Measurements from ENCODE around the gene ZDHHC19.
A peak's percentile ranks its signal among the peaks of the same experiment; 100 is the strongest.
"Not testable (repeated sequence)": the region's sequence is repeated elsewhere in the genome, so short reads cannot be mapped to it uniquely, and the experiment has no call there.

The ZDHHC19 gene

DNA sequence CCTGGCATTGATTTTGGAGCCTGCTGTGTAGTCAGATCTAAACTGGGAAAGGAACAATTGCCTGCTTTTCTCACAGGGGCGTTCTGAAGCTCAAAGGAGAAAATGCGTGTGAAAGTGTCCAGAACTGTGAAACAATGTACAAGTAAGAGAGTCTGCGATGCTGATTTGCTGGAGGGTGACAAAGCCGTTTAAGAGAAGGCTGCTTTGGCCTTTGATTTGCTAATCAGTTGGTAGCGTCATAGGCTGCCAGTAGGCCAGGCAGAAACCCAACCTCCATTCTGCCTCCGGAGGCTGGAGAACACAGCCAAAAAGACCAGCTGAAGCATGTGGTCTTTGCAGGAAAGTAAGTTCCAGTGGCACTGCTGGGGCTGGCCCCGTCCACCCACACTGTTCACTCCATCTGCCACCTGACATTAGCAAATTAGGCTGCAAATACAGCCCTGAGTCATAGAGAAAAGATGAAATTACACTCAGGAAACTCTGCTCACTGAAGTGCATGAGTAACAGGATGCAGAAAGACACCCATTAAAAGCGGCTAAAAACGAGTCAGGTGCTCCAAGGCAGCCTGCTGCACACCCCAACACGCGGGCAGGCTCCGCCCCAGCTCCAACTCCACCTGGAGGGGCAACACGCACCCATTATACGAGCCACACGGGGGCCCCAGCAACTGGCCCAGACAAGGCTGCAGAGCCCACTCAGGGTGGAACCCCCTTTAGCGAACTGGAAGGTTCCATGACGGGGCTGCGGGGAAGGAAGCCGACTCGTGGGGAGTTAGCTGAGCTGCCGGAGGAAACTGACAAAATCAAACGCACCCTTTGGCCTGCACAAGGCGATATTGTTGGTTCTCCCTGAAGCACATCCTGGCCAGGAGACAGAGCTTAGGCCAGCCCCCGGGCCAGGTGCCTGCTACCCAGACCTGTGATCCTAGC, 31.6 kb downstream of the ZDHHC19 start:
- peak; percentile 61 to 67 for DNase-seq (ENCODE audit: low read depth in 2 of 2)

DNA sequence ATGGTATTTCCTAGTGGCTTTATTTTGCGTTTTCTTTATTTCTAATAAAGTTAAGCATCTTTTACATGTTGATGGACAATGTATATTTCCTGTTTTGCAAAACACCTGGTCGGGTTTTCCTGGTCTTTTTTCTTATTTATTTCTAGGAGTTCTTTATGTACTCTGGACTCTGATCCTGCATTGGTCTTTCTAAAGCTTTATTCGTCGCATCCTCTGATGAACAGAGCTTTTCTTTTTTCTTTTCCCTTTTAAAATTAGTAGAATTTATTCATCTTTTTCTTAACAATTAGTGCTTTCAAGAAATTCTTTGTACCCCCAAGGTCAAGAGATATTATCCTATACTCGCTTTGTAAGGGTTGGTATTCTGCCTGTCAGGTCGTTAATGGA, 32.2 kb downstream of the ZDHHC19 start:
- no peak for DNase-seq (ENCODE audit: low read depth in 2 of 2)

DNA sequence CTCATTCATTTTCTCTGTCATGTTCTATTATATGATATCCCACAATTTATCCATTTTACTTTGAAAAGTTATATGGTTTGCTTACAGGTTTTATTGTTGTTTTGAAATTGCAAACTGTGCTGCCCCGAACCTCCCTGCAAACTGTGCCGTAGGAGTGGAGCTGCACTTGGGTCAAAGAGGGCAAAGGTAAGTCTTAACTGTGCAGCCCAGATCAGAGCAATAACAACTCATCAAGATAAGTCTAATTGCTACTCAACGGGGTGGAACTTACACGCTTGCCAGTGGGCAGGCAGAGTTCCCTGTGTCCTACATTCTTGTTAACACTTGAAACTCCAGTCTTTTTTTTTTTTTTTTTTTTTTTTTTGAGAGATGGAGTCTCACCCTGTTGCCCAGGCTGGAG, 33.2 kb downstream of the ZDHHC19 start:
- no peak for DNase-seq (ENCODE audit: low read depth in 2 of 2)

DNA sequence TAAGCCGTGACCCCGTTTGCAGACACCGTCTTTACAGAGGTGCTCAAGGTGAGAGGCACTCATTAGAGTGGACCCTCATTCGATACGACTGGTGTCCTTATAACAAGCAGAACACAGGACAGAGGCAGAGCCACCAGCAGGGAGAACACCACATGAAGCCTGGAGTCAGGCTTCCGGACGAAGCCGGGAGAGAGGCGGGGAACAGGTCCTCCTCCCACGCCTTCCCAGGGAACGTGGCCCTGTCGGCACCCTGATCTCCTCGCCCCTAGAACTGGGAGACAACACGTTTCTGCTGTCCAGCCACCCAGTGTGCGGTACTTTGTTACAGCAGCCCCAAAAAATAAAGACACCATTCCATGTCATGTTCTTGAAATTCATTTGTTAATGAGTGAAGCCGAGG, 33.6 kb downstream of the ZDHHC19 start:
- no peak for DNase-seq (ENCODE audit: low read depth in 2 of 2)

DNA sequence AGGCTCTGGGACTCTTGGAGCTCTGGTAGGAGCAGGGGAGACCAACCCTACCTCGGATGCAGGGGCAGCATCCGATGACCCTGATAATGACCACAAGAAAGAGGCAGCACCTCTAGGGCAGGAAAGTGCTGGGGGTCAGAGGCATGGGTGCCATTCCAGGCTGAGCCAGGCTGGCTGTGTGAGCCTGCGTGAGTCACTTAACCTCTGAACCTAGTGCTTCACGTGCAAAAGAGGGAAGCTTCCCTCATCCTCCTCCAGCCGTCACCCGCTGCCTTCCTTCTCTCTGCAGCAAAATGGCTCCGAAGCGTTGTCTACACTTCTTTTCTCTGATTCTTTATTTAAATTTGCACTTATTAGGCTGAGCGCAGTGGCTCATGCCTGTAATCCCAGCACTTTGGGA, 35.5 kb downstream of the ZDHHC19 start:
- DNase-seq (ENCODE audit: low read depth in 2 of 2), result no peak

DNA sequence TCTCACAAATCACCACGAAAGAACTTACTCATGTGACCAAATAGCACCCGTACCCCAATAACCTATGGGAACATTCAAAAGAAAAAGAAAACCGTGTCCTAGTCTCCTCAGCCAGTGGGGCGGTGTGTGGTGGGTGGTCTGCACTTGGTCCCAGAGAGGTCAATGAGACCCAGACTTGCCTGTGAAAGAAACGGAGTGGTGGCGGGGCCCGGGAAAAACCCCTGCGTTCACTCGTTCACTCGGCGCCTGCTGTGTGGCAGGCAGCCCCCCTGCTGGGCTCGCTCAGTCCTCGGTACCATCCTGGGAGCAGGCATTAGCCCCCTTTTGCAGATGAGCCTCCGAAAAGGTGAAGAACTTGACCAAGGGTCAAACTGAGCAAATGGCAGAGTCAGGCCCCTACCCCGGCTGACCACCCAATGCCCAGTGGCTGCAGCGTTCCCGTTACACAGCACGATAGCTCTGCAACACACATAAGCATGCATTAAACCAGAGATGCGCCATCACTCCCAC, 36.0 kb downstream of the ZDHHC19 start:
- no peak for DNase-seq (ENCODE audit: low read depth in 2 of 2)

DNA sequence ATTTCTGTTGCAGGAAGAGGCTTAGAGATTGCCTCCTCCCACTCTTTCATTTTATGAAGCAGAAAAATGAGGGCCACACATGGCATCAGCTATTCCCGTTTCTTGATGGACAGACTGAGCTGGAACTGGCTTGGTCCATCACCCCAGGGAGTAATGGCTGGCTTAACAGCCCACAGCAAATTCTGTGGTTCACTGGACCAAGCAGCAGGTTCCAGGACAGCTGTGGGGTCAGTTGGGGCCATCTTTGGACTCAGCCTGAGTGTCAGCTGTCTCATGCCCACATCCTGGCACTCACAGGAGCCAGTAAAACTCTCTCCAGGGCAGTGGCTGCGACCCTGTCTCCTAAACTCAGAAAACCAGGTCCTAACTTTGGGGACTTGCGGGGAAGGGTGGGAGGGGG, 36.5 kb downstream of the ZDHHC19 start:
- no peak for DNase-seq (ENCODE audit: low read depth in 2 of 2)

DNA sequence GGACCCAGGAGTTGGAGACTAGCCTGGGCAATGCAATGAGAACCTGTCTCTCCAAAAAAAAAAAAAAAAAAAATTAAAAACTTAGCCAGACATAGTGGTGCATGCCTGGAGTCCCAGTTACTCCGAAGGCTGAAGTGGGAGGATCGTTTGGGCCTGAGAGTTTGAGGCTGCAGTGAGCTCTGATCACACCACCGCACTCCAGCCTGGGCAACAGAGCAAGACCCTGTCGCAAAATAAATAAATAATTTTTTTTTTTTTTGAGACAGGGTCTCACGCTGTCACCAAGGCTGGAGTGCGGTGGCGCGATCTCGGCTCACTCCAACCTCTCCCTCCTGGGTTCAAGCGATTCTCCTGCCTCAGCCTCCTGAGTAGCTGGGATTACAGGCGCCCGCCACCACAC, 40.9 kb downstream of the ZDHHC19 start:
- DNase-seq (ENCODE audit: low read depth in 2 of 2), result not testable (repeated sequence)

DNA sequence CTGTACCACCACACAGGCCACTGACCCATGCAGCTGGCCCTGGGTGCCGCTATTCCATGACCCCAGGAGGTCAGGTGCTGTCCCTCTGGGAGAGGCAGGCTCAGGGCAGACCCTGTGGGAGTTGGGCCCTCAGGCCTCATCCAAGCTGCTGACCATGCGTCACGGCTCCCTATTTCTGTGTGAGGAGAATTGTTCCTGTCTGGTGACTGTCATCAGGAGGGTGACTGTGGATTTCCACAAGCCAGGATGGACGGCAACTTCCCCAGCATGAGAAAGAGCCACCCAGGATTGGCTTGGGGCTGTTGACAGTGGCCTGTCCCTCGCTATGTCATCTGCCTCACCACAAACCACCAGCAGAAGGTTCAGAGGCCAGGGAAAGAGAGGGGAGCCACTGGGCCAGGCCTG, 41.4 kb downstream of the ZDHHC19 start:
- no peak for DNase-seq (ENCODE audit: low read depth in 2 of 2)

DNA sequence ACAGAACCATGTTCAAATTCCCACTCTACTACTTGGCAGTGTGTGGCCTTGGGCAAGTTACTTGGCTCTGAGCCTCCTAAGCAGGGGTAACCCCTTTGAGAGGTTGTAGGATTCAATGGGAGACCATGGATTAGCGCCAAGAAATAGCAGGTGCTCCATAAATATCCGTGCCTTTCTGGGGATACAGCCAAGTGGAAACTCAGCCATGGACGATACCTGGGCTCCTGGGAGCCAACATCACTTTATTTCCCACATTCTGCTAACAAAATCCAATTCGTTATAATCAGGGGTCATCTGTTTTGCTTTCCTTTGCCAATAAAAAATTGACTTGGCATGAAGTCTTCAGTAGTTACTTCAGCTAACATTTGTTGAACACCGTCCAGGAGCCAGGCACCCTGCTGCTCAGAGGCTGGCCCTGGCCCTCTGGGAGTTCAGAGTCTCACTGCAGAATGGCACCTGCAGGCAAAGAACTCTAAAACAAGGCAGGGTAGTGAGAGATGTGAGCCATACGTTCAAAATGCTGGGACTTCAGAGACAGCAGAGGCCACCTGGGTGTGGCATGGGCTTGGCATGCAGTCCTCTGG, 42.3 kb downstream of the ZDHHC19 start:
- no peak for DNase-seq (ENCODE audit: low read depth in 2 of 2)

DNA sequence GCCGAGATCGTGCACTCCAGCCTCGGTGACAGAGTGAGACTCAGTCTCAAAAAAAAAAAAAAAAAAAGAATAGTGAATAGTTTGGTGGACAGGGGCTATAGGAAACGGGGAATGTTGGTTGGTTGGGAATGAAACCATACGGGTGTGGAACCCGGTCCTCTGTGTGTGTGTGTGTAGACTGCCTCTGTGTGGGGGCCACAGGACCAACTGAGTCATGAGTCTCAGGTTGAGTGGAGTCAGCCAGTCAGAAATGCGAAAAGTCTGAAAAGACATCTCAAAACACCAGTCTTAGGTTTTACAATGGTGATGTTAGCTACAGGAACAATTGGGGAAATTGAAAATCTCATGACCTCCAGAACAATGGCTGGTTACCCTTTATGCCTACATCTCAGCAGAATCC, 44.5 kb downstream of the ZDHHC19 start:
- no peak for DNase-seq (ENCODE audit: low read depth in 2 of 2)

DNA sequence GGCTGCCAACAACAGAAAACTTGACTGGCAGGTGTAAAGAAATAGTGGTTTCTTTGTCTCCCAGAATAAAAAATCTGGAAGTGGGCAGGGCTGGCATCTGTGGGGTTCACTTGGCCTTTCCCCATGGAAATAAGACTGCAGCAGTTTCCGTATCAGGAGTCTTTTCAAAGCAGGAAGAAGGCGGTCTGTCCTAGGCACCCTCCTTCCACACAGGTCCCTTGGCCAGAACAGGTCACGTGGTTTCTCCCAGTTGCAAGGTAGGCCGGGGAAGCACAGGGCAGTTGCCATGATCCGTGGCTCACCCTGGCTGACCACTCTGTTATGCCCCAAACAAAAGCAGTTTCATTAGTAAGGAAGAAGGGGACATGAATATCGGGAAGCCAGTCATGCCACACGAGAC, 45.4 kb downstream of the ZDHHC19 start:
- DNase-seq (ENCODE audit: low read depth in 2 of 2), result no peak

DNA sequence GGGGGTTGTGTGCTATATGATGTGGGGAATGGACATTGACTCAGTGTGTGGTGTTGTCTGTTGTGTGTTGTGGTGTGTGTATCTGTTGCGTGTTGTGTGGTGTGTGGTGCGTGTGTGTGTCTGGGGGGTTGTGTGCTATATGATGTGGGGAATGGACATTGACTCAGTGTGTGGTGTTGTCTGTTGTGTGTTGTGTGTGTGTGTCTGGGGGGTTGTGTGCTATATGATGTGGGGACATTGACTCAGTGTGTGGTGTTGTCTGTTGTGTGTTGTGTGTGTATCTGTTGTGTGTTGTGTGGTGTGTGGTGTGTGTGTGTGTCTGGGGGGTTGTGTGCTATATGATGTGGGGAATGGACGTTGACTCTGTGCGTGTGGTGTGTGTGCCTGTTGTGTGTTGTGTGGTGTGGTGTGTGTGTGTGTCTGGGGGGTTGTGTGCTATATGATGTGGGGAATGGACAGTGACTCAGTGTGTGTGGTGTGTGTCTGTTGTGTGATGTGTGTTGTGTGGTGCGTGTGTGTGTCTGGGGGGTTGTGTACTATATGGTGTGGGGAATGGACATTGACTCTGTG, 46.1 kb downstream of the ZDHHC19 start:
- not testable (repeated sequence) for DNase-seq (ENCODE audit: low read depth in 2 of 2)

DNA sequence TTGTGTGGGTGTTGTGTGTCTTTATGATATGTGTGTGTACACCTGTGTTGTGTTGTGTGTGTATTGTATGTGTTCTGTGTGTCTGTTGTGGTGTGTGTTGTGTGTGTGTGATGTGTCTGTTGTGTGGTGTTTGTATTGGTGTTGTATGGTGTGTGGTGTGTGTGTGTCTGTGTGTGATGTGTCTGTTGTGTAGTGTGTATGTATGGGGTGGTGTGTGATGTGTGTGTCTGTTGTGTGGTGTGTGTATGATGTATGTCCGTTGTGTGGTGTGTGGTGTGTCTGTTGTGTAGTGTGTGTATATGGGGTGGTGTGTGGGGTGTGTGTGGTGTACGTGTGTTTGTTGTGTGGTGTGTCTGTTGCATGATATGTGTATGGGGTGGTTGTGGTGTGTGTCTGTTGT, 46.6 kb downstream of the ZDHHC19 start:
- no peak for DNase-seq (ENCODE audit: low read depth in 2 of 2)

DNA sequence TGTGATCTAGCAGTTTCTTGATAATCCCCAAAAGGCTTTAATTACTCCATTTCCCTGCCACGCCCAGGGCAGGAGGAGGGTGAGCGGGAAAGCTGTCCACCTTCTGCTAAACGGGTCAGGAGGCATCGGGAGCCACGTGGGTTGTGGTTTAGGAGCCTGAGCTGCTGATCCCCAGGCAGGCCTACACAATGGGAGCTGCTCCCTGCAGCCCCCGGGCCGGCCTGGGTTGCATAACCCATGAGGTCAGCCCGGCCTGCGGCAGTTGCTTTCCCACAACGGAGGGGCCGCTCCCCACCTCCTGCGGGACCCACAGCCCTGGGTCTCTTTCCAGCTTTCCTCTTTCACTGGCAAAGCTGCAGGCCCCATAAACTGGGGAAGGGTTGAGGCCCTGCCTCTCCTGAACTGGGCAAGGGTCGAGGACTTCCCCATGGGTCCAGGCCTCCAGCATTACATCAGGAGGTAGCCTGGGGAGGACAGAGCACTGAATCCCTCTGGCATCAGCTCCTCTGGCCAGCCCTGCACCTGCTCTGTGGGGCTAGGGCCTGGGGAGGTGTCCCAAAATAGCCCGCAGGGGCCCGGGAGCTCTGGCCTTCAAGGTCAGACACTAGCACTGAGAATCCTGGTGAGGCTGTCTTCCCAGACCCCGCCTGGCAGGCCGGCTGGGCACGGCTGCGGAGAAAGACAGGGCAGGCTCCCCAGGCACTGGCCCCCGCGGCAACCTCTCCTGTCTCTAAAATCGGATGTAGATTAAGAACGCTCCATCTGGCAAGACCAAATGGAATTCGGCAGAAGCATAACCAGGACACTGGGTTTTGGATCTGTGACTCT, 47.3 kb downstream of the ZDHHC19 start:
- no peak for DNase-seq (ENCODE audit: low read depth in 2 of 2)

DNA sequence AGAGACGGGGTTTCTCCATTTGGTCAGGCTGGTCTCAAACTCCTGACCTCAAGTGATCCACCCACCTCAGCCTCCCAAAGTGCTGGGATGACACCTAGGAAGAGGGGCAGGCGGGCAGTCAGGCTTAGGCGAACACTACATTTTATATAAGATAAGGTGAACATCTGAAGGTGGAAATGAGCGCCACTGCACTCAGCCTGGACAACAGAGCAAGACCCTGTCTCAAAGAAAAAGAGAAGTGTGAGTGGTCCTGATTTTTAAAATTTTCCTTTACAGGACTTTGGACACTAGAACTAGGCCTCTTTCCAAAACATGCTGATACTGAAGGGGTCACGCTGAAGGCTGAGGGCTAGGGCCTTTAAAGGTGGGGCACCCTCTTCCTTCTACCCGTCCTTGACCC, 48.0 kb downstream of the ZDHHC19 start:
- DNase-seq (ENCODE audit: low read depth in 2 of 2), result no peak

DNA sequence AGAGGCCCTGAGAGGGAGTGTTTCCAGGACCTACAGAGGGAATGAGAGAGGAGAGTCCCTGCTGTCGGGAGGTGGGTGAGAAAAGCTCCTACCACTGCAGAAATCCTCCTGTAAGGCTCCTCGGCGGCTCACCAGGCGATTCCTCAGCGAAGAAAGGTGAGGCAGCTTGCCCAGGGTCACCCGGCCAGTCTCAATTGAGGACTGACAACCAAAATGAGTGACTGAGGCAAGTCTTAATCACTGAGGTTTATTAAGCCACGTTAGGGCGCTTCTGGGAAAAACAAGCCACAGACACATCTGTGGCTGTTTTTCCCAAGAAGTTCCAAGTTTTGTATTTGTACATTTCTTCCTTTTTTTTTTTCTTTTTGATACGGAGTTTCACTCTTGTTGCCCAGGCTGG, 48.5 kb downstream of the ZDHHC19 start:
- no peak for DNase-seq (ENCODE audit: low read depth in 2 of 2)

DNA sequence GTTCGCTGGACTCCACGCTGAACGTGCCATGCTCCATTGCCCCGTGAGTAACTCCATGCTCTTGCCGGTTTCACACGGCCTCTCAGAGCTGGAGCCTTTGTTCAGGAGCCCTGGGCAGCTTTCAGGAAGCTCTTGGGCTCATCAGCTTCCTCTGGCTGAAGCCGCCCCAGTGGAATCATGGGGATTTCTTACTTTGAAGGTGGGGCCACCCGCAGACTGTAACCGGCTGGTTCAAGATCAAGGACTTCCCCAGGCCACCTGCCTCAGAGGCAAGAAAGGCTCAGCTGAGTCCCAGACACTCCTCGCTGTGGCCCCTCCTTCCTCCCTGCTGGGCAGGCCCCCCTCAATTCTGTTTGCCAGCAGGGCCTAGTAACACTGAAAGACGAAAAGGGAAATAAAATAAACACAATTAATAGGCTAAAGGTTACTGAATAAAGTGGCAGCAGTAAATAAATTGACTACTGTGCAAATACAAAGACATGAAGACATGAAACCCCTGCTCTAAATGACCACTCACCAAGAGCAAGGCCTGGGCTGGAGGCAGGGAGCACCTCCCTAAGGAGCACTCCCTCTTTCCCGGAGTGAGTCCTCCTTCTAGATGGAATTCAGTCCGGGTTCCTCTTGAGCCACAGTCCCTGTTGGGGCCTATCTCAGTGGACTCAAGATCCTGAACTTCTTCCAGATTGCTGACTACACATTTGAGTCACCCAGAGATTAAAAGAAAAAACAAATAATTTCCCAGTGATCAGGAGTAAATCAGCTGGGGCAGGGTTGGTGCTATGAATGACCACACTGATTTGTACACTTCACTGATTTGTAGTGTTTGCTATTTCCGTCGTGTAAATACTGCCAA, 51.0 kb downstream of the ZDHHC19 start:
- no peak for DNase-seq (ENCODE audit: low read depth in 2 of 2)

DNA sequence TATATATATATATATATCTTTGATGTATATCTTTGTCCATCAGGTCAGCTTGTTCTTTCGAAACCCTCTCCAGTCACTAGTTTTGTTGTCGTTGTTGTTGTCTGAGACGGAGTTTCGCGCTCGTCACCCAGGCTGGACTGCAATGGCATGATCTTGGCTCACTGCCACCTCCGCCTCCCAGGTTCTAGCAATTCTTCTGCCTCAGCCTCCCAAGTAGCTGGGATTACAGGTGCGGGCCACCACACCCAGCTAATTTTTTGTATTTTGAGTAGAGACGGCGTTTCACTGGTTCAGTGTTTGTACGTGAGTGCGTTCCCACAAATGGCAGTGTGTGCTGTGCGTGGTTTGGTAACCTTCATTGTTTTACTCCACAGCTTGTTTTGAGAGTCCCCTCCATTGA, 51.7 kb downstream of the ZDHHC19 start:
- no peak for DNase-seq (ENCODE audit: low read depth in 2 of 2)

DNA sequence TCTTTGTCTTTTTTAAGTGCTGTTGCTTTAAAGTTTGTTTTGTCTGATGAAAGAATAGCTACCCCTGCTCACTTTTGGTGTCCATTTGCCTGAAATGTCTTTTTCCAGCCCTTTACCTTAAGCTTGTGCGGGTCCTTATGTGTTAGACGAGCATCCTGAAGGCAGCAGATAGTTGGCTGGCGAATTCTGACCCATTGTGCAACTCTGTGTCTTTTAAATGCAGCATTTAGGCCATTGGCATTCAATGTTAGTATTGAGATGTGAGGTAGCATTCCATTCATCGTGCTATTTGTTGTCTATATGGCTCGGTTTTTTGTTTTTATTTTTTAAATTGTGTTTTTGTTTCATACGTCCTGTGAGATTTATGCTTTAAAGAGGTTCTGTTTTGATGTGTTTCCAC, 55.0 kb downstream of the ZDHHC19 start:
- DNase-seq (ENCODE audit: low read depth in 2 of 2), result no peak

DNA sequence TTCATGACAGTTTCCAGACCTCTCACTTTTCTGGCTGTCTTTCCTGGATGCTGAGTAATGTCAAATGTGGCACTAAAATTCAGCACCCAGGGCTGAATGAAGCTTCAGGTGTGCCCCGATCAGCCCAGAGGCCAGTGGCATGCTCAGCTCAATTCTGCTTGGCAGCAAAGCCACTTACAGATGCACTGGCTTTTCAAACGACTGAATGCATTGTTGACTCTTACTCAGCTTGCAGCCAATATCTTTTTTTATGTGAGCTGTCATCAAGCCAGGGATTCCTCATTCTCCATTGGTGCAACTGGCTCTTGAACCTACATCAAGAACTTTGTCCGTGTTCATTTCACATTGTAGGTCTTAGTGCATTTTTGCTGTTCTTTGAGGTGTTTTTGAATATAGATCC, 60.7 kb downstream of the ZDHHC19 start:
- no peak for DNase-seq (ENCODE audit: low read depth in 2 of 2)
